Right hindlimb (tissue), 1 donor: ENCODE results near the gene C1orf159.
"Not testable (repeated sequence)": the region's sequence is repeated elsewhere in the genome, so short reads cannot be mapped to it uniquely, and the experiment has no call there.

Experiments used
- DNase-seq: peaks from one replicate; pipeline ENCODE4 v3.0.0-alpha.2; 2018

C1orf159 gene

DNA sequence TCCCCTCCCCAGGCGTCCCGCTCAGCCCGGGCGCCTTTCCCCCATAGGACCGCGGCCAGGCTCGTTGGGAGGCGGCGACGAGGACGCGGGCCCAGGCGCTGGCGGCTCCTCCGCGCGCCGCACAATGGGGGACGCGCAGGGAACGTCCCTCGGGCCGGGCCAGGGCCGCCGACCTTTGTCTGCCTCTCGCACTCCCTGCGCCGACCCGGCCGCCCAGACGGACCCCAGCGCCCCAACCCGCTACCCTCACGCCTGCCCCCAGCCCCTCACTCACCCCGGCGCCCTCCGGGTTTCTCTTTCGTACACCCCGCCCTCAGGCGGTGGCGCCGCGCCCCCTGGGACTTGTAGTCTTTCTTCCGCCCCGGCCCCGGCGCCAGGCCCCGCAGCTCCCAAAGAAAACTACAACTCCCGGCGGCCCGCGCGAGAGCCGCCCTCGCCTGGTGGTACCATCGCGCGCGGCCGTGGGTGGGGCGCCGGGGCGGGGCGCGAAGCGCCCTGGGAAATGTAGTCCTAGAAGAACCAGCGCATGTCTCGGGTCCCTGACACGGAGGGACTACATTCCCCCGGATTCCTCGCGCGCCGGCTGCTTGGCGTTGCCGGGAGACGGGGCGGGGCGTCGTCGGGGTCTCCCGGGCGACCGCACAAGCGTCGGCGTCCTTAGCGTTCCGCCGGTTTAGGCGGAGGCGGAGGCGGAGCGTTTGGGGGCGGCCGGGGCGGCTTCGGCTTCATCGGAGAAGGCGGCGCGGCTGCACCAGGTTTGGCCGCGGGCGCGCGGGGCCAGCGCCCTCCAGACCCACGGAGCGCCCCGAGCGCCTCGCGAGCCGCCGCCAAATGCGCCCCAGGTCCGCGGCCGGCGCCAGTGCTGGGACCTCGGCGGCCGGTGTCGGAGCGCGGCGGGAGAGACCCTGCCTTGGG, at the start of gene C1orf159:
TSS of gene C1orf159 (minus strand) at position 304 of the 915 bp plus-strand sequence. CDS start 24,546 bp downstream, outside the sequence.
- DNase-seq: peak; percentile 100

DNA sequence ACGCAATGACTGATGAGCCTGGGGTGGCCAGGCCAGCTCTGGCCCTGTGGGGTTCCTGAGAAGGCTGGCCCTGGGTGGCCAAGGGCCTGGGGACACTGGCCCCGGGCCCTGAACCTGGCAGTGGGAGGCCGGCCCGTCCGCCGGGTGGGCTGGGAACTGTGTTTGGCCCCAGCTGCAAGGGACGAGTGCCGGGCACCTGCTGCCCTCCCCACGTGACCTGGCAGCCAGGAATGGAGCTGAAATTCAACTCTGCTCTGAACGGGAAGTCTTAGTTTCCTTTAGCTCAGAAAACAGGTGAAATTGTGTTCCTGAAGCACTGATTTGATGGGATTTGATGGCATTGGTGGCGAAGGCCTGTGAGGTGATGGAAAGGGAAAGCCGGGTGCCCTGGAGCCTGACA, 49.6 kb upstream of the C1orf159 start:
- DNase-seq: no peak

DNA sequence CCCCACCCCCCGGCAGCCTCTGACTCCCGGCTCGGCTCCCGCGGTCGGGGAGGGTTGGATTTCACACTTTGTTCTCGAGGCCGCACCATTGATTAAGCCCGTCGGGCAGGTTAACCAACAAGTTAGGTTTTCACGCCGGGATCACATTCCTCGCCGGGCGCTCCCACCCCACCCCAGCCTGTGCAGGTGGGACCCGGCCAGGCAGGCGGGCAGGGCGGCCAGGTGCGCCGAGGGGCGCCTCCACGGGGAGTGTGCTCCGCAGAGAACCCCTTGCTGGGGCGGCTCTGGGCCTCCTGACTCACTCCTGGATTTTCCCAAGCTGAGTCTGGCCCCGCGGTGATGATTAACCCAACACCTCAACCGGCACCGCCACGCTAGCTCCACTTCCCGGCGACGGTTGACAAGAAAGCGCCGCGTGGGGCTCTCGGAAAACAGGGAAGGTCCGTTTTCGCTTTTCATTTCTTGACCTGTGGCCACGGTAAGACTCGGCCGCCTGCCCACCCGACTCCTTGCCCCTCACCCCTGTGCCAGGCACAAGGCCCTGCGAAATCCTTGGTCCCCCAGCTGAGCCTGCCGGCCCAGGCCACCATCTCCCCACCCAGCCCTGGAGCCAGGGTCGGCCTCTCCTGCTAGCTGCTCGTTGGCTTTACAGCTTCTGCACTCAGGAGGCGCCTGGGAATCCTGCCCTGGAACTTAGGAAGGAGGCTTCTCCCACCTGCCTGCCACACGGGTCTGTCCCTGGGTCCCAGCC, 49.0 kb upstream of the C1orf159 start:
- DNase-seq: no peak

DNA sequence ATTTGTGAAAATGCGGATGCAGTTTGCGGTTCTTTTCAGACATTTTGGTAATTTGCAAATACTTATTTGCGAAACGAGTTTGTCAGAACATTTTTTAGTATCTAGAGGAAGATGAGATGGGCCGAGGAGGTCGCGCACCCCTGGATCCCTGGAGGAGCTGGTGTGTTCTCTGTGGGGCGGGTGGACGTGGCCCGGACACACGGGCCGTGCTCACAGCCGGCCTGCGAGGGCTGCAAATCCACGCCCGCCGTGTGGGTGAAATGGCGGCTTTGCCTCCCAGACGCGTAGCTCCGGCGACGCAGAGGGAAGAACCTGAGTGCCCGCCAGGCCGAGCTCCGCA, 48.4 kb upstream of the C1orf159 start:
- no peak for DNase-seq

DNA sequence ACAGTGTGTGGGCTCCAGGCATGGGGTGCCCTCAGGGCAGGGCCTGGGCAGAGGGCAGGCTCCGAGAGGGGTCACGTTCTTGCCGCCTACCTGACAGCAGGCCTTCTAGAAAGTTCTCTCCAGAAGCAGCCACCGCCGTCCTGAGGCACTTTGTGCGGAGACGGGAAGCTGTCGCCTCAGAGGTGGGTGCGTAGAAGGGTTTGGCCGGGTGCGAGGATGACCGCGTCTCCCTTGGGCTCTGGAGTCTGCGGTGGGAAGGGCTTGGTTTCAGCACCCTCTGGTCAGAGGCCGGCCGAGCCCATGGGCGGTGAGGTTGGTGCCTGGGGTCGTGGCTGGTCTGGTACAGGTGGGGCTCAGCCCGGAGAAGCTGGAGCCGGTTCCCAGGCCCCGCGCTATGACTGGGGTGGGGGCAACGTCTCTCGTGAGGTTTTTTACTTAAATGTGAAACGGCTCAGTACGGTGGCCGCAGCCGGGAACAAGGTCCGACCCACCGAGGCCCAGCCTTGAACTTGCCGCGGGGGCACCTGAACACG, 47.7 kb upstream of the C1orf159 start:
- no peak for DNase-seq

DNA sequence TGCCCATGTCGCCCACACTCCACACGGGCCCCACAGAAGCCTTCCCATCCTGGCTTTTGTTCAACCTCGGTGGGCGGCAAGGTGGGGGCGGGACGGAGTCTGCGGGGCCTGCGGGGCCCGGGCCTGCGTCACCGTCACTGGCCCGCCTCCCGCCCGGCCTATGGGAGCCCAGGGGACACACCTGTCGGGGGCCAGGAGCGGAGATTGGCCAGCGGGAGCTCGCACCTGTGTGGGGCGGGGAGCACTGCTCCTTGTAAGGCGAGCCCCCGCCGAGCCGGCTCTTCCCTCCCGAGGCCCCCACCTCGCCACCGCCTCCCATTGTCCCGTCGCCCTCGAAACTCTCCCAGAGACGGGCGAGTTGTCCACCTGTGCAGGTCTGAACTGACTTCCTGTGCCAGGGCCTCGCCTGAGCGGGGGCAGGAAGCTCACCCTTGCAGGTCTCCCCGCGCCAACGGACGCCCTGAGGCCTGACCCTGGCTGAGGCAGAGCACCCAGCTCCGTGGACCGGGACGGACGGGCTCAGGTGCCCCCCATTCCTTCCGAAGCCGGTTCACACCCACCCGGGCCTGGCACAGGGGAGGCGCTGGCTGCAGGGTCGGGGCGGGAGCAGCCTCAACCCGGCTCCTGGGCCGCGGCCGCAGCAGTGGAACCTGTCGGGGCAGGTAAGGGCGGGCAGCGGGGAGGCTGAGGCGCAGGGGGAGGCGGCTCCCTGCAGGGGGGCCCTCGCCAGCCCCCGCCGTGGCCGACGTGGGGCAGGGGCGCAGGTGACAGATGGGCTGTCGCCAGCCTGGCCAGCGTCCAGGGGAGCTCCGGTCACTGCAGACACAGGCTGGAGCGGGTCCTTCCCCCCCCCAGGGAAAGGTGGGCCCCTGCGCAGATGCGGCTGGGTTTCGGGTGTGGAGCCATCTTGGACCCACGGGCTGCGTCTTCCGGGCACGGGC, 47.0 kb upstream of the C1orf159 start:
- no peak for DNase-seq

DNA sequence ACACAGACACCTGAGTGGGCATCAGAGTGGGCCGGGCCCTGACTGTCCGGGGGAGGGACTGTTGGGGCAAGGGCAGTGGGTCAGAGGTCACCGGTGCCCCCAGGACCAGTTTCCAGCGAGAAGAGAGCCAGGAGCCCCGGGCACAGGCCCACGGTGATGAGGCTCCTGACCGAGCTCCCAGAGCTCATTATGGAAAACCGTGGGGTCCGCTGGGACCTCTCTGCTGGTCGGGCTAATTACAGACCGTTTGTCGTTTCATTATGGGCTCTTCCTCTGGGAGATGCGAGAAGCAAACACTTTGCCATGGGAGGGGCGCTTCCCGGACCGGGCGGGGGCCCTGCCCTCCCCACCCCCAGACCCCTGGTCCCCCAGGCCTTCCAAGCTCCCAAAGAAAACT, 45.8 kb upstream of the C1orf159 start:
- DNase-seq: no peak

DNA sequence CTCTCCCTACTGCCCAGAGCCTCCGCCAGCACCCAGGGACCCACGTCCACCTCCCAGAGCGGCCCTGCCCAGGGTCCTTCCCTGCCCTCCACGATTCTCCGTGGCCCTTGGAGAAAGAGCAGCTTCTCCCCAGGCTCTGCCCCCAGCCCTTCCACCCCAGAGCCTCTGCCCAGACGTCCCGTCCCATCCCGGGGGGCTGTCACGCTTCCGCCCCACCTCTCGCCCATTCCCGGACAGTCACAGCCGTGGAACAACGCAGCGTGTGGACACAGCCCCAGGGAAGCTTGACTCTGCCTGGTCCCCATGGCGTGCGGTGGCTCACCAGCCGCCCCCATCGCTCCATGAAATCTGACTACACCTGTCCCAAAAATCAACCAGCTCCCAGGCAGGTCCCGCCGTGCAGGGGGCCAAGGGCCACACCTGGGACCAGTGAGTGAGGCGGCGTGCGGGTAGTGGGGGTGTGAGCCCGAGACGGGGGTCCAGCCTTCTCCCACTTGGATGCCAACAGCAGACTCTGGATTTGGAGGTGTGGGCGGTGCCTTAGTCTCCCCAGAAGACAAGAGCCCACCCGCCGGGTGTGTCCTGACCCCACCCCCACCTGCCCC, 45.3 kb upstream of the C1orf159 start:
- DNase-seq: no peak

DNA sequence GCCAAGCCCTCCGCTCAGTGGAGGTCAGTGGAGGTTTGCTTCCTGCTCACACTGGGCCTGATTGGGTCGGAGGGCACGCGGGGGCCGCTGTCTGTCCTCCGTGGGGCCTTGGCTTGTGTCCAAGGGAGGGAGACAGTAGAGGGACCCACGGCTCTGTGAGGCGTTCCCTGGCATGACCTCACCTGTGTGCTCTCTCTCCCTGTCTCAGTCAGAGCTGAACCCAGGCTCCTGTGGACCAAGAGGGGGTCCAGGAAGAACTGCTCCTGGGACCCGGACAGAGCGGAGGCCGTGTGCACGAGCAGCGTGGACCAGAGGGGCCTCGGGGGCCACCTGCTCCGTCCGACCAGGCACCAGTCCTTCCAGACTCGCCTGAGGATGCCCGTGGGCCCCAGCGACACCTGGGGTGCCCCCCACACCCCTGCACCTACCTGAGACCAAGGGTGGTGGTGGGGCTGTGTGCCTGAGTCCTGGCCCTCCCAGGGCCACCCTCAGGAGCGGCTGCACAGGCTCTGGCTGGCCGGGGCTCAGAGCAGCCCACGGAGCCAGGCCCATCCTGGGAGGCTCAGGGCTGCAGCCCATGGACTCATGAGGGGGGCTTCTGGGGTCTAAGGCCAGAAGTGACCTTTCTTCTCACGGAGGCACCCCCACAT, 44.5 kb upstream of the C1orf159 start:
- DNase-seq: no peak

DNA sequence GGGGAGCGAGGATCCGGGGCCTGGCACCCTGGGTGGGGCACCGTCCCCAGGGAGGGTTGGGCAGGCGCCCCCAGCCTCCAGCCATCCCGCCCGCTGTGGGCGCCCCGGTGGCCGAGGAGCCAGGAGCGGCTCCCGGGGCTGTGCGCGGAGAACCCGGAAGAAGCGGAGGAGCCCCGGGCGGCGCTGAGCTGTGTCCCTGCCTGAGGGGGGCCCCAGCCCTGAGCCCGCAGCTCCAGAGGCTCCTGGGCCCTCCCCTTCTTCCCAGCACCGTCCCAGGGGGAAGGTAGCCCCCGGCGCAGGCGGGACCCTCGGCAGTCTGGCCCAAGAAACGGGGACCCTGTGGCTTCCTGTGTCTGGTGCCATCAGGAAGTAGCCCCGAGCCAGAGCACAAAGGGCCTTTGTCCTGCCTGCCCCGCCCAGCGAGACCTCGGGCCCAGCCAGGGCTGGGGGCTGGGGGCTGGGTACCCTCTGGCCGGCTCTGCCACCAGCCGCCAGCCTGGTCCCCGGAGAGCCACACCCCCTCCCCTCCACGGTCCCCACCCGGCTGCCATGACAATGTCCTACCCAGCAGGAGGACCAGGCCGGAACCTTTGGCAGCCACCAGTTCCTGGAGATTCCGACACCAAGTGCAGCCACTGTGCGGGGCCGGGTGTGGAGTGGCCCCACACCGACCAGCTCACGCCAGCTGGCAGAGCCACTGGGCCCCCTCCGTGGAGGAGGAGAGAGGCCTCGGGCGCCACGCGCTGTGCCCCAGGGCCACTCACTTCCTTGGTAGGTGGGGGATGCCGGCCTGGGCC, 42.2 kb upstream of the C1orf159 start:
- DNase-seq: peak; percentile 71

DNA sequence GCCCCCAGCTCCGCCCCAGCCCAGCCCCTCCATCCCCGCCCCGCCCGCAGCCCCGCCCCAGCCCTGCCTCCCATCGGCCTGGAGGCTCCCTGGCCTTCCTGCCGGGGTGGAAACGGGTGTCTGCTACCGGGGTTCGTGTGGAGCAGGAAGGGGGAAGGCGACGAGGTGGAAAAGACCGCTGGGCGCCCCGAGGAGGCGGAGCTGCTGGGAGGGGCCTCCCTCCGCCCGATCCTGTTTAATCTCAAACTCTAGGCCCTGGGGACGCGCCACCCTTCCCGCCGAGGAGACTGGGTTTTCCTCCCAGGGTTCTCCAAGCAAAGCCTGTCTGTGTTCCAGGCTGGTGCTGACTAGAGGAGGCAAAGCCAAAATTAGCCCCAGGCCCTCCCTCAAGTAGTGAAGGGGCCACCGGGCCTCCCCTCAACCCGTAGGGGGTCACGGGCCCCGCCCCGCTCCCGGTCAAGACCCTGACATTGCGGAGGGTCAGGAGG, 41.6 kb upstream of the C1orf159 start:
- DNase-seq: peak; percentile 83

DNA sequence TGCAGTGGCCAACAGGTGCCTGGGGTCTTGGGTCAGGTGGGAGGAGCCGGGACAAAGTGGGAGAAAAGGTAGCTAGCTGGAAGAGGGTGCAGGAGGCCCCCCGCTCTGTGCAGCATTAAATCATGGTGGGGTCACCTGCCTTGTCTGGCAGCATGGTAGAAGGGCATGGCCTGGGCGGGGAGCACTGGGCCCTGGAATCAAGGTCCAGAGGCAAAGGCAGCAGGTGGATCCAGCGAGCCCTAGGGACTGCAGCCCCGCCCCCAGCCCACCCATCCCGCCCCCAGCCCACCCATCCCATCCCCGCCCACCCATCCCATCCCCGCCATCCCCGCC, 41.1 kb upstream of the C1orf159 start:
- DNase-seq: no peak

DNA sequence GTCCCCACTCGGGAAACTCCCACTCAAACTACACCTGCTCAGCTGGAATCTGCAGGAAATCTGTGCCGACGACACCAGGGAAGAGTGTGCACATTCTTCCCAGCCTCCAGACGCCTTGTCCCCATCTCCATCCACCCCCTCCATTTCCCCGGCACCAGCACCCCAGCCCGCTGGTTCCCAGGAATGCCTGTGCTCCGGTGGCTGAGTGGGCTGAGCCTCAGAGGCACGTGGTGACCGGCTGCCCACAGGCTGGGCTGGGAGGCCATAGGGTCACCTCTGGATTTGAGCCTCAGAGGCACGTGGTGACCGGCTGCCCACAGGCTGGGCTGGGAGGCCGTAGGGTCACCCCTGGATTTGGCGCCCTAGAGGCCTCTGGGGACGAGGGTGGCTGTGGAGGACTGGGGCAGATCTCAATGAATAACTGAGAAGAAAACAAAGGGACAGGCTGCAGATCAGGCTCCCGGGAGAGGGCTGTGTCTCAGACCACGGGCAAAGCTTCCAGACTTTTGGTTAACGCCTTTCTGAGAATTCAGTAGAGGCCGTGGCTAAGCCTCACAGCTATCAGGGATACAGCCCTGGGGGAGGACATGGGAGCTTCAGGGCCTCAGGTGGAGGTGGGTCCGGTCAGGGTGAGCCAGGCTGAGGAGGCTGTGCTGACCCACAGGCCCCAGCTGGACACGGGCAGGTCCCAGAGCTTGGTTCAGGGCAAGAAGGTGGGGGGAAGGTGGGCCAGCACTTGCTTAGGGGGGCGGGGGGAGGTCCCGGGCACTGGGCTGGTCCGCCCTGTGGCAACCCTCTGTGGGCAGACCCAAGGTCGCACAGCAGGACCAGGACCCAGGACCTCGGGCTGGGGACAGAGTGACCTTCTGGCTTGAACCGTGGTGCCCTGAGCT, 40.5 kb upstream of the C1orf159 start:
- DNase-seq: no peak

DNA sequence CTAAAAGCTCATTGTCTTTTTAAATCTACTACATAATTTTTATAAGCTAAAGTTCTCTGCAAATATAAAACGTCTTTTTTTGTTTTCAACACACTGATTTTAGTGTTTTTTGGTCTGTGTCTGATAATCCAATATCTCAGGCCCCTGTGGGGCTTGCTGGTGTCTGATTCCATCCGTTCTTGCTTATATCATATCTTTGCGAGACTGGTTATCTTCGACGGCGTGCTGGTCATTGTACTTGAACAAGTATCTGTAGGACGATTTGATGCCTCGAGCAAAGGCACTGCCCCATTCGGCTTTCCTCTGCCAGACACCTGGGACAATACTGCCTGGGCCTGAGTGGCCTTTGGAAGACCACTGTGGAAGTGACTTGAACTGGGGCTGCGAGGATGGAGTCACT, 39.4 kb upstream of the C1orf159 start:
- no peak for DNase-seq

DNA sequence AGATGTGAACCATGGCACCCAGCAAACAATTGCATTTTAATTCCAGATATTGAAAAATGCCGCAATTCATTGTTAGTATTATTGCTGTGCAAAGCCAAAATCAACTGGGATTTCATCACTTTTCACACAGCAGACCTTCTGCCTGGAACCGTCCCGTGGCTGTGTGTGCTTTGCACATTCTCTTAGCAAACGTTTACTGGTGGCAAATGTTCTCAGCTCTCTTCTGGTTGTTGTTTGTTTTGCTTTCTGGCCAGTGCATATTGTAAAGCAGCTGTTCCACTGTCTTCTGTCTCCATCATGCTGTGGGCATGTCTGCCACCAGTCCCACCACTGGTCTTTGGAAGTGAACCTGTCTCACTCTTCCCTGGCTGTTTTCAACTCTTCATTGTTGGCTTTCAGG, 38.0 kb upstream of the C1orf159 start:
- DNase-seq: no peak

DNA sequence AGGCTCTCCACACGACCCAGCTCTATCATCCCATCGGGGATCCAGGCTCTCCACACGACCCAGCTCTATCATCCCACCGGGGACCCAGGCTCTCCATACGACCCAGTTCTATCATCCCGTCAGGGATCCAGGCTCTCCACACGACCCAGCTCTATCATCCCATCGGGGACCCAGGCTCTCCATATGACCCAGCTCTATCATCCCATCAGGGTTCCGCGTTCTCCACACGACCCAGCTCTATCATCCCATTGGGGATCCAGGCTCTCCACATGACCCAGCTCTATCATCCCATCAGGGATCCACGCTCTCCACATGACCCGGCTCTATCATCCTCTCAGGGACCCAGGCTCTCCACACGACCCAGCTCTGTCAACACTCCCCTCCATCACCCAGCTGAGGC, 37.3 kb upstream of the C1orf159 start:
- DNase-seq: not testable (repeated sequence)

DNA sequence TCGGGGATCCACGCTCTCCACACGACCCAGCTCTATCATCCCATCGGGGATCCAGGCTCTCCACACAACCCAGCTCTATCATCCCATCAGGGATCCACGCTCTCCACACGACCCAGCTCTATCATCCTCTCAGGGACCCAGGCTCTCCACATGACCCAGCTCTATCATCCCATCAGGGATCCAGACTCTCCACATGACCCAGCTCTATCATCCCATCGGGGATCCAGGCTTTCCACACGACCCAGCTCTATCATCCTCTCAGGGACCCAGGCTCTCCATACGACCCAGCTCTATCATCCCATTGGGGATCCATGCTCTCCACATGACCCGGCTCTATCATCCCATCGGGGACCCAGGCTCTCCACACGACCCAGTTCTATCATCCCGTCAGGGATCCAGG, 36.5 kb upstream of the C1orf159 start:
- not testable (repeated sequence) for DNase-seq

DNA sequence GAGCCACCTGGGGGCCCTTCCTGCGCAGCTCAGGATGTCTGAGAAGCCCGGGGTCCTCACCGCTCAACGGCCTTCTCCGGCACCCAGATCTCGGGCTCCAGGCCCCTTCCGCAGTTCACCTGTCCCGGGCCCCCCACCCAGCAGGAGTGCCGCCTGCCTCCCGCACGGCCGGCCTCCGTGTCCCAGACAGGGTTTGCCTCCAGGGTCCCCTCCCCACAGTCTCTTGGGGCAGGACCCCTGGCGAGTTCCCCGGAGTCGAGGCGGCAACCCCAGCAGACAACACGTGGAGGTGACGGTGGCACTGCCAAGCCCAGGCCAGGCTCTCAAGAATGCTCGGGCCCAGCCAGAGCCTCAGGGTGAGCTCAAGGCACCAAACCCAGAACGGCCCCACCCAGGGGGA, 35.4 kb upstream of the C1orf159 start:
- no peak for DNase-seq

DNA sequence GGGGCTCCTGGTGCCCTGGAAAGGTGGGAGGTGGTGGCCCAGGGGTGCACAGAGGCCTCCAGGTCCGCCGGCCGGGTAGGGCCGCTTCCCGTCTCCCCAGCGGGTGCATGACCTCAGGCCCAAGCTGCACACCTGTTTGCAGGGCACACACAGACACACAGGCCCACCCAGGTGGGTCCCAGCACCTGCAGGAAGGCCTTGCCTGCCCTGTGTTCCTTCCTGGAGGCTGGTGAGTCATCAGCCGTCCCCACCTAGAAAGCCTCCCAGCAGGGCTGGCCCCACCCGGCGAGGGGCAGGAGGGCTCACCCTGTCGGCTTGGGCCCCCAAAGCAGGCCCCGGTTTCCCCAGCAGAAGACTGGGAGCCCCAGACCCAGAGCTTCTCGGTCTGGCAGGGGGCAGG, 34.2 kb upstream of the C1orf159 start:
- no peak for DNase-seq

DNA sequence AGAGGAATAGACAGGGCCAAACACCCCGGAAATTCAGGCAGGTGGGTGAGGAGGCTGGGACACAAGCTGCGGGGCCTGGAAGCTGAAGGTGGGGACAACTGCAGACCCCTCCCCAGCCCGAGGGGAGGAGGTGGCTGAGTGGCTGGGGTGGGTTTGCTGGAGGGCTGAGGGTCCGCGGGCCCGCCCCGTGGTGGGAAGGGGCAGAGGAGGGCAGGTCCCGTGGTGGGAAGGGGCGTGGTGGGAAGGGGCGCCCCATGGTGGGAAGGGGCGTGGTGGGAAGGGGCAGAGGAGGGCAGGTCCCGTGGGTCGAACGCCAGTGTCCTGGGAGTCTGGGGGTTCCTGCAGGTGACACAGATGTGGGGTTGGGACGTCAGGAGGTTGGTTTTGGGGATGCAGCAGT, 33.5 kb upstream of the C1orf159 start:
- no peak for DNase-seq
